Upper lobe of right lung (tissue), 1 donor: ENCODE measurements around the gene GNAO1. TPM values are rescaled to one million over a fixed set of nuclear protein-coding genes. Genes with fewer than 3 reads are reported as not detected.

Source experiments
- ATAC-seq: fragments of 200-7000 bp; cut with Tn5 transposase; one replicate; pipeline ENCODE4 v1.9.1; 2020; ENCODE audit warnings: mild to moderate bottlenecking, moderate library complexity
- DNase-seq: peaks from one replicate; pipeline ENCODE4 v3.0.0-alpha.2; 2020
- H3K27ac ChIP-seq: fragments of 200-600 bp; one replicate; pipeline ENCODE4 v1.8.0; 2022
- H3K27me3 ChIP-seq: fragments of 200-600 bp; one replicate; pipeline ENCODE4 v1.8.0; 2022; ENCODE audit warnings: mild to moderate bottlenecking
- H3K36me3 ChIP-seq: fragments of 200-600 bp; one replicate; pipeline ENCODE4 v1.8.0; 2022
- H3K4me1 ChIP-seq: fragments of 200-600 bp; one replicate; pipeline ENCODE4 v1.8.0; 2022
- H3K4me3 ChIP-seq: fragments of 200-600 bp; one replicate; pipeline ENCODE4 v1.8.0; 2022; ENCODE audit warnings: mild to moderate bottlenecking
- H3K9me3 ChIP-seq: fragments of 200-600 bp; one replicate; pipeline ENCODE4 v1.8.0; 2022
- CTCF ChIP-seq: fragments of 200-600 bp; IDR thresholded peaks from one replicate; pipeline ENCODE4 v1.8.0; 2022; ENCODE audit warnings: antibody characterized with exemption
- intact Hi-C: fragments of 100-400 bp; cut with DNase I; formaldehyde crosslinking; loops from one replicate; pipeline ENCODE4 v1.11.0; 2022
- total RNA-seq: library from RNA; stranded (reverse); fragmentation: NEBNext Ultra II Directional; extraction: Animal tissue kit (Norgen Biotek cat#: 25700); gene quantifications from one replicate; pipeline ENCODE4 v1.2.1, GENCODE V29; 2021
- donor health status: DM: no; HTN: yes; CAD: no; lungs with severe emphysema.

Gene GNAO1
- total RNA-seq, 1 donor from 2014 or later = 1.8 TPM

- Histone ChIP-seq H3K27me3 (no peaks in the 10 kb centered on the region), H3K4me1 (no peaks in the 10 kb centered on the region), H3K4me3 (peak overlapping the region; percentile 5), H3K27ac (peak overlapping the region; percentile 30), H3K9me3 (no peaks in the 10 kb centered on the region), H3K36me3 (no peaks in the 10 kb centered on the region)
- intact Hi-C loops = no loop called here
- DNase-seq = peak; percentile 41
- no peak for ATAC-seq
- no peak for TF ChIP-seq CTCF
These were observed 87.0 kb downstream of the GNAO1 start for GRCh38 chr16:56278196-56278855.

GRCh38 chr16:56279132-56279531, 87.8 kb downstream of the GNAO1 start:
- DNase-seq (peak; percentile 50), ATAC-seq (peak; percentile 57)
- TF ChIP-seq CTCF = no peak
- Histone ChIP-seq H3K27me3 (no peaks in the 10 kb centered on the region), H3K9me3 (no peaks in the 10 kb centered on the region), H3K4me3 (peak overlapping the region; percentile 5), H3K36me3 (no peaks in the 10 kb centered on the region), H3K4me1 (no peaks in the 10 kb centered on the region), H3K27ac (peak overlapping the region; percentile 30)
- intact Hi-C loops = no loop called here

- Histone ChIP-seq H3K9me3 (no peaks in the 10 kb centered on the region), H3K27ac (no peak overlapping the region)
These were observed 88.6 kb downstream of the GNAO1 start for GRCh38 chr16:56279914-56280313.

GRCh38 chr16:56281249-56281805, 90.0 kb downstream of the GNAO1 start:
- DNase-seq = no peak

More at GRCh38 chr16:56279914-56280313, 88.6 kb downstream of the GNAO1 start:
- no peak for ATAC-seq
- Histone ChIP-seq H3K36me3 (no peaks in the 10 kb centered on the region), H3K4me3 (no peak overlapping the region), H3K27me3 (no peaks in the 10 kb centered on the region), H3K4me1 (no peaks in the 10 kb centered on the region)
- no peak for TF ChIP-seq CTCF
- intact Hi-C loops = no loop called here
- no peak for DNase-seq

GRCh38 chr16:56282451-56282850, 91.2 kb downstream of the GNAO1 start:
- Histone ChIP-seq H3K27ac (no peak overlapping the region), H3K27me3 (no peaks in the 10 kb centered on the region), H3K4me1 (no peaks in the 10 kb centered on the region), H3K36me3 (no peaks in the 10 kb centered on the region), H3K4me3 (no peak overlapping the region), H3K9me3 (no peaks in the 10 kb centered on the region)
- TF ChIP-seq CTCF = no peak
- DNase-seq = no peak
- intact Hi-C loops = no loop called here
- ATAC-seq = no peak

More at GRCh38 chr16:56281249-56281805, 90.0 kb downstream of the GNAO1 start:
- no peaks in the 10 kb centered on the region for H3K4me1 ChIP-seq
- H3K27ac ChIP-seq = no peak overlapping the region
- H3K4me3 ChIP-seq = no peak overlapping the region
- TF ChIP-seq CTCF = peak; percentile 27
- H3K9me3 ChIP-seq = no peaks in the 10 kb centered on the region
- H3K27me3 ChIP-seq = no peaks in the 10 kb centered on the region
- intact Hi-C loops = no loop called here
- ATAC-seq = peak; percentile 11
- H3K36me3 ChIP-seq = no peaks in the 10 kb centered on the region
